Neural crest cell (in vitro differentiated cells): ENCODE data around the gene GAD2. TPM values are rescaled to one million over a fixed set of nuclear protein-coding genes. Genes with fewer than 3 reads are reported as not detected.

Source experiments
- DNase-seq: peaks from one replicate; pipeline ENCODE4 v3.0.0; 2021; ENCODE audit warnings: low read depth, mixed read lengths, low spot score
- H3K27ac Mint-ChIP-seq: one replicate; pipeline ENCODE4 v1.8.0; 2021; ENCODE audit warnings: mild to moderate bottlenecking, mixed read lengths; ENCODE audit not compliant: unreplicated experiment
- H3K27me3 Mint-ChIP-seq: 2 replicates; pipeline ENCODE4 v1.8.0; 2021; ENCODE audit warnings: low read depth, mild to moderate bottlenecking, mixed read lengths
- H3K36me3 Mint-ChIP-seq: 2 replicates; pipeline ENCODE4 v1.8.0; 2021; ENCODE audit warnings: low read depth, mild to moderate bottlenecking, mixed read lengths
- H3K4me1 Mint-ChIP-seq: 2 replicates; pipeline ENCODE4 v1.8.0; 2021; ENCODE audit warnings: mixed read lengths
- H3K4me3 Mint-ChIP-seq: one replicate; pipeline ENCODE4 v1.8.0; 2021; ENCODE audit warnings: mild to moderate bottlenecking, mixed read lengths
- H3K9me3 Mint-ChIP-seq: 2 replicates; pipeline ENCODE4 v1.8.0; 2021; ENCODE audit warnings: mixed read lengths
- CTCF ChIP-seq: fragments of 200-600 bp; sonication (generic); conservative IDR thresholded peaks from 2 replicates; pipeline ENCODE4 v1.5.0; 2021; ENCODE audit warnings: antibody characterized with exemption, mild to moderate bottlenecking
- total RNA-seq: library from RNA; stranded (reverse); gene quantifications from 2 replicates; pipeline ENCODE4 v1.2.1, GENCODE V29; 2021

GAD2 gene
- total RNA-seq, 1 donor from 2014 or later, result 0.14 TPM

DNA sequence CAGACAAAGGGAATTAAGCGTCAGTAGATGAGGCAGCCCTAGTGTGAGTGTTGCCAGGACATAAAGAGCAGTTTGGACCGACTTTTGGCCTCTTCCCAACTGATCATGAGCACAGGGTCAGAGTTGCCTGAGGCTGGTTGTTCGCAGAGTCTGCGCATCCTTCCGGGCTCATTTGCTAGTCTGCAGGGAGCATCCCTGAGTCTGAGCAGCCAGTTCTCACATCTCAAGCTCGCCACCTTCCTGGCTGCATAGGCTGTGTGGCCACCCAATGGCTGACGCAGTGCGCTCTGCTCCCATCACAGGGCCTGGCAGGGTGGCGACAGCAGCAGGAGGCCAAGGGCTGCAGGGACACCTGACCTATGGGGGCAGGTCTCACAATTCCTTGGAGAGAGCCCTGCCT lies 5.0 kb downstream of the GAD2 start:
- H3K4me1 Mint-ChIP-seq, result peaks cover 15% of the 10 kb centered on the region
- TF ChIP-seq CTCF, result no peak
- no peaks in the 10 kb centered on the region for H3K36me3 Mint-ChIP-seq
- no peak overlapping the region for H3K27ac Mint-ChIP-seq
- H3K9me3 Mint-ChIP-seq, result no peaks in the 10 kb centered on the region
- peaks cover 83% of the 10 kb centered on the region for H3K27me3 Mint-ChIP-seq
- DNase-seq, result no peak
- H3K4me3 Mint-ChIP-seq, result no peak overlapping the region

- peaks cover 89% of the 10 kb centered on the region for H3K27me3 Mint-ChIP-seq
- no peak overlapping the region for H3K4me3 Mint-ChIP-seq
- peaks cover 5% of the 10 kb centered on the region for H3K4me1 Mint-ChIP-seq
- DNase-seq, result no peak
- H3K9me3 Mint-ChIP-seq, result no peaks in the 10 kb centered on the region
- no peaks in the 10 kb centered on the region for H3K36me3 Mint-ChIP-seq
- no peak for TF ChIP-seq CTCF
- no peak overlapping the region for H3K27ac Mint-ChIP-seq
These were observed 6.0 kb downstream of the GAD2 start for GRCh38 chr10:26222563-26222962.

DNA sequence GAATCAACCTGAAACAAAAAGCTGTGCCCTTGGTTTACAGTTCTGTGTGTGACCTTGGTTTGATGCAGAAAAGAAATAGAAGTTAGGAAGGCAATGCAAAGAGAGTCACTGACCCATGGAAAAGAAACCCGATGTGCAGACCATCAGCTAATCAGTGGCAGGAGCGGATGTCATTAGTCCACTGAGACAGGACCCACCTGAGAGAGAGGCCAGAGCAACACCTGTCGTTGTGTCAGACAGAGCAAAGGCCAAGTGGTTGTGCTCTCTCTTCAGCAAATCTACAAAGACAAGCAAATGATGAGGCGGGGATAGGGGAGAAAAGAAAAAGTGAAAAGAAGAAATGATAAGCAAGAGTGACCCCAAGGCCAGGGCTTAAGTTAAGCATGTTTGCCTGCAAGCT lies 8.7 kb downstream of the GAD2 start:
- no peaks in the 10 kb centered on the region for H3K4me1 Mint-ChIP-seq
- H3K27ac Mint-ChIP-seq, result no peak overlapping the region
- peaks cover 79% of the 10 kb centered on the region for H3K27me3 Mint-ChIP-seq
- no peak for TF ChIP-seq CTCF
- H3K4me3 Mint-ChIP-seq, result no peak overlapping the region
- H3K9me3 Mint-ChIP-seq, result no peaks in the 10 kb centered on the region
- DNase-seq, result no peak
- H3K36me3 Mint-ChIP-seq, result no peaks in the 10 kb centered on the region

GRCh38 chr10:26227786-26228185 lies 11.2 kb downstream of the GAD2 start:
- H3K36me3 Mint-ChIP-seq, result no peaks in the 10 kb centered on the region
- no peak for DNase-seq
- no peaks in the 10 kb centered on the region for H3K4me1 Mint-ChIP-seq
- peaks cover 65% of the 10 kb centered on the region for H3K27me3 Mint-ChIP-seq
- no peak for TF ChIP-seq CTCF
- H3K9me3 Mint-ChIP-seq, result no peaks in the 10 kb centered on the region
- H3K27ac Mint-ChIP-seq, result no peak overlapping the region
- no peak overlapping the region for H3K4me3 Mint-ChIP-seq

- no peak for DNase-seq
- Mint-ChIP-seq H3K27ac (no peak overlapping the region), H3K9me3 (no peaks in the 10 kb centered on the region), H3K27me3 (peaks cover 34% of the 10 kb centered on the region), H3K4me3 (no peak overlapping the region), H3K4me1 (no peaks in the 10 kb centered on the region), H3K36me3 (no peaks in the 10 kb centered on the region)
- no peak for TF ChIP-seq CTCF
These were observed 15.6 kb downstream of the GAD2 start for GRCh38 chr10:26232174-26232573.

GRCh38 chr10:26235761-26236160 lies 19.2 kb downstream of the GAD2 start:
- no peak for DNase-seq
- no peaks in the 10 kb centered on the region for H3K9me3 Mint-ChIP-seq
- H3K4me3 Mint-ChIP-seq, result no peak overlapping the region
- peaks cover 28% of the 10 kb centered on the region for H3K27me3 Mint-ChIP-seq
- no peak overlapping the region for H3K27ac Mint-ChIP-seq
- no peak for TF ChIP-seq CTCF
- H3K36me3 Mint-ChIP-seq, result no peaks in the 10 kb centered on the region
- no peaks in the 10 kb centered on the region for H3K4me1 Mint-ChIP-seq
